ENCODE results near the gene ISX.
A peak's percentile ranks its signal among the peaks of the same experiment; 100 is the strongest.

ISX gene

DNA sequence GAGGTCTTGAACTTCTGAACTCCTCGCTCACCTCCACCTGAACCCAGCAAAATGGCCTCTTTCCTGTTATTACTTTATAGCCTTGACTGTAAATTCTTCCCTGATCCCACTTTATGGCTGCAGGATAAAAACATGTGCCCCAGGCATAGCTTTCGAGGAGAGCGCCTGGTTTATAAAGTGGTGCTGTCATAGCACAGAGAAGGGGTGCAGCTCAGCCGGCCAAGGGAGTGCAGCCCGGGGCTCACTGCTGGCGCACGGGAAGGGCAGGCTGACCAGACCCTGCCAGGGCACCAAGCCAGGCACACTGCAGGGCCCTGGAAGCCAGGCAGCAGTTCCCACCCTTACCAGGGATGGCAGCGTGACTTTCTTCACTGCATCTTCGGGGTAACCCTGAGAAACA is 50.9 kb downstream of the ISX start:
- TF ChIP-seq, protein P1, sequence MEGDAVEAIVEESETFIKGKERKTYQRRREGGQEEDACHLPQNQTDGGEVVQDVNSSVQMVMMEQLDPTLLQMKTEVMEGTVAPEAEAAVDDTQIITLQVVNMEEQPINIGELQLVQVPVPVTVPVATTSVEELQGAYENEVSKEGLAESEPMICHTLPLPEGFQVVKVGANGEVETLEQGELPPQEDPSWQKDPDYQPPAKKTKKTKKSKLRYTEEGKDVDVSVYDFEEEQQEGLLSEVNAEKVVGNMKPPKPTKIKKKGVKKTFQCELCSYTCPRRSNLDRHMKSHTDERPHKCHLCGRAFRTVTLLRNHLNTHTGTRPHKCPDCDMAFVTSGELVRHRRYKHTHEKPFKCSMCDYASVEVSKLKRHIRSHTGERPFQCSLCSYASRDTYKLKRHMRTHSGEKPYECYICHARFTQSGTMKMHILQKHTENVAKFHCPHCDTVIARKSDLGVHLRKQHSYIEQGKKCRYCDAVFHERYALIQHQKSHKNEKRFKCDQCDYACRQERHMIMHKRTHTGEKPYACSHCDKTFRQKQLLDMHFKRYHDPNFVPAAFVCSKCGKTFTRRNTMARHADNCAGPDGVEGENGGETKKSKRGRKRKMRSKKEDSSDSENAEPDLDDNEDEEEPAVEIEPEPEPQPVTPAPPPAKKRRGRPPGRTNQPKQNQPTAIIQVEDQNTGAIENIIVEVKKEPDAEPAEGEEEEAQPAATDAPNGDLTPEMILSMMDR (IDR thresholded peaks at IDR 0.05; ENCODE audit: low read depth, low read length, poor library complexity, severe bottlenecking): peak; percentile 30
- no peak for TF ChIP-seq EZH2phosphoT487 (IDR thresholded peaks at IDR 0.05; ENCODE audit: borderline replicate concordance, low read length)
- H3K9me3 ChIP-seq (ENCODE audit: control insufficient read depth, insufficient read depth, low read length): no peaks in the 10 kb centered on the region
- H4K20me1 ChIP-seq (ENCODE audit: control insufficient read depth, insufficient read depth, low read depth, low read length): no peaks in the 10 kb centered on the region
- no peak overlapping the region for H3K4me2 ChIP-seq (ENCODE audit: low read length)
- no peaks in the 10 kb centered on the region for H3K9me2 ChIP-seq (replicated peaks; ENCODE audit: control insufficient read depth, low read length)
- no peak overlapping the region for H3K4me3 ChIP-seq (ENCODE audit: low read length)
- H3F3A ChIP-seq (ENCODE audit: control insufficient read depth, insufficient read depth): no peaks in the 10 kb centered on the region
- H3K27ac ChIP-seq (ENCODE audit: low read depth, low read length): no peak overlapping the region
- H3K79me2 ChIP-seq (ENCODE audit: control insufficient read depth, low read length): no peaks in the 10 kb centered on the region
- peaks cover 48% of the 10 kb centered on the region for H3K4me1 ChIP-seq (ENCODE audit: control insufficient read depth, low read length)
- H3K27me3 ChIP-seq (ENCODE audit: control insufficient read depth, low read length): no peaks in the 10 kb centered on the region
- no peaks in the 10 kb centered on the region for H3K36me3 ChIP-seq (ENCODE audit: control insufficient read depth, low read length)

DNA sequence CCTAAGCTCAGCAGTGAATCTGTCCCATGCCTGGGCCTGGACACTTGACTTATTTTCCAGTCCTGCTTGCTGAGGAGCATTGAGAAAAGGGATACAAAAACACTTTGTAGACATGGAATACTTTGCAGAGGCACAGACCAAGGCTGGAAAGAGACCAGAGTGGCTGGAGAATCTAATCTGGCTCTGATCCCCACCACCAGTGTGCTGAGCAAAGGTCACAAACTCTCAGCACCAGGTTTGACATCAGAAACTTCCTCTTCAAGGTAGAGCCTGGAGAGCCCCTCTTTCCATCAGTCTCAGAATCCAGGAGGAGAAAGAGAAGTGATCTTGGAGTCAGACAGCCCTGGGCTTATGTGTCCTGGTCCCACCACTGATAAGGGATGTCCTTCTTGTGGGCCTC is 53.5 kb downstream of the ISX start:
- H3K27ac ChIP-seq (ENCODE audit: low read depth, low read length): no peak overlapping the region
- H3K9me2 ChIP-seq (replicated peaks; ENCODE audit: control insufficient read depth, low read length): no peaks in the 10 kb centered on the region
- H3K27me3 ChIP-seq (ENCODE audit: control insufficient read depth, low read length): no peaks in the 10 kb centered on the region
- no peaks in the 10 kb centered on the region for H4K20me1 ChIP-seq (ENCODE audit: control insufficient read depth, insufficient read depth, low read depth, low read length)
- H3K36me3 ChIP-seq (ENCODE audit: control insufficient read depth, low read length): no peaks in the 10 kb centered on the region
- no peak overlapping the region for H3K4me3 ChIP-seq (ENCODE audit: low read length)
- 0 out of 2 replicates have a peak overlapping the region, but pooled peaks have one; percentile 9 for H3K4me2 ChIP-seq (ENCODE audit: low read length)
- no peaks in the 10 kb centered on the region for H3F3A ChIP-seq (ENCODE audit: control insufficient read depth, insufficient read depth)
- no peaks in the 10 kb centered on the region for H3K9me3 ChIP-seq (ENCODE audit: control insufficient read depth, insufficient read depth, low read length)
- no peaks in the 10 kb centered on the region for H3K79me2 ChIP-seq (ENCODE audit: control insufficient read depth, low read length)
- peaks cover 60% of the 10 kb centered on the region for H3K4me1 ChIP-seq (ENCODE audit: control insufficient read depth, low read length)
- TF ChIP-seq EZH2phosphoT487 (IDR thresholded peaks at IDR 0.05; ENCODE audit: borderline replicate concordance, low read length): no peak
- TF ChIP-seq, protein P1 (IDR thresholded peaks at IDR 0.05; ENCODE audit: low read depth, low read length, poor library complexity, severe bottlenecking): no peak

DNA sequence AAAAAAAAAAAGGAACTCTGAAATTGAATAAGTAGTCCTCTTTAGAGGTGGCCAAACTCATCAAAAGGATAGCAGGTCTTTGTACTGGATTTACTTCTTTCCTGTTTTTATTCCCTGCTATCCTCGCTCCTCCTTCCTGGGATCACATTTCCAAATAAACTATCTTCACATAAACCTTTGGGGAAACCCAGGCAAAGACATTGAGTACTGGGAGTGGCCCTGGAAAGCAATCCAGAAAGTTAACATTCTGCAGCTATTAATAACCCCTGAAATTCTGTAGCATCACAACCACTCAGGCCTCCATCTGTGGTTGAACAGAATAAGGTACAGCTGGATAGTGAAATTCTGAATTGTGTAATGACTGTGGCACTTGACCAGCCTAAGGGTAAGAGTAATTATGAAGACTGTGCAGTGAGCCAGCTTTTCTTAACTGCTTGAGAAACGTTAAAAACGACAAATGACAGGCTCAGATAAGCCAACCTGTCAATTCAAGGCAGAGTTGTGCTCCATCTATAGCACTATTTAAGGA is 58.8 kb downstream of the ISX start:
- H3K27ac ChIP-seq (ENCODE audit: low read depth, low read length): no peak overlapping the region
- TF ChIP-seq, protein P1 (IDR thresholded peaks at IDR 0.05; ENCODE audit: low read depth, low read length, poor library complexity, severe bottlenecking): no peak
- TF ChIP-seq EZH2phosphoT487 (IDR thresholded peaks at IDR 0.05; ENCODE audit: borderline replicate concordance, low read length): no peak

More for the DNA sequence above, 58.8 kb downstream of the ISX start:
- Histone ChIP-seq H4K20me1 (ENCODE audit: control insufficient read depth, insufficient read depth, low read depth, low read length) (no peaks in the 10 kb centered on the region), H3K9me2 (replicated peaks; ENCODE audit: control insufficient read depth, low read length) (no peaks in the 10 kb centered on the region), H3K27me3 (ENCODE audit: control insufficient read depth, low read length) (no peaks in the 10 kb centered on the region), H3K4me2 (ENCODE audit: low read length) (no peak overlapping the region), H3K36me3 (ENCODE audit: control insufficient read depth, low read length) (no peaks in the 10 kb centered on the region), H3K4me3 (ENCODE audit: low read length) (no peak overlapping the region), H3K9me3 (ENCODE audit: control insufficient read depth, insufficient read depth, low read length) (no peaks in the 10 kb centered on the region), H3K4me1 (ENCODE audit: control insufficient read depth, low read length) (peaks cover 86% of the 10 kb centered on the region), H3K79me2 (ENCODE audit: control insufficient read depth, low read length) (no peaks in the 10 kb centered on the region), H3F3A (ENCODE audit: control insufficient read depth, insufficient read depth) (0 out of 2 replicates have a peak, but pooled peaks cover 4% of the 10 kb centered on the region)

Measured in DOHH2 (cell line).